Neuronal stem cell (in vitro differentiated cells): ENCODE results near the gene MARVELD1.
A peak's percentile ranks its signal among the peaks of the same experiment; 100 is the strongest.
"Not testable (repeated sequence)": the region's sequence is repeated elsewhere in the genome, so short reads cannot be mapped to it uniquely, and the experiment has no call there.

Experiments used
- DNase-seq: peaks from one replicate; pipeline ENCODE4 v3.0.0-alpha.2; 2013; ENCODE audit warnings: low spot score
- H2AFZ ChIP-seq: one replicate; pipeline ENCODE4 v1.6.1; 2013; ENCODE audit warnings: mild to moderate bottlenecking, low read length, inconsistent platforms
- H2AK5ac ChIP-seq: 2 replicates; pipeline ENCODE4 v1.6.1; 2013; ENCODE audit warnings: low read depth, mild to moderate bottlenecking, inconsistent platforms, low read length, moderate library complexity, mixed read lengths
- H2BK120ac ChIP-seq: 2 replicates; pipeline ENCODE4 v1.6.1; 2013; ENCODE audit warnings: low read depth, mild to moderate bottlenecking, inconsistent platforms, low read length, moderate library complexity, mixed read lengths
- H2BK12ac ChIP-seq: one replicate; pipeline ENCODE4 v1.6.1; 2013; ENCODE audit warnings: low read length, inconsistent platforms
- H2BK15ac ChIP-seq: 2 replicates; pipeline ENCODE4 v1.6.1; 2013; ENCODE audit warnings: mild to moderate bottlenecking, low read length, inconsistent platforms, mixed read lengths
- H2BK5ac ChIP-seq: one replicate; pipeline ENCODE4 v1.6.1; 2013; ENCODE audit warnings: inconsistent platforms, mild to moderate bottlenecking, low read length, moderate library complexity
- H3K14ac ChIP-seq: one replicate; pipeline ENCODE4 v1.6.1; 2013; ENCODE audit warnings: low read length, inconsistent platforms
- H3K18ac ChIP-seq: 2 replicates; pipeline ENCODE4 v1.6.1; 2013; ENCODE audit warnings: low read length, inconsistent platforms
- H3K23ac ChIP-seq: 2 replicates; pipeline ENCODE4 v1.6.1; 2013; ENCODE audit warnings: low read depth, mild to moderate bottlenecking, mixed read lengths, low read length, inconsistent platforms; ENCODE audit not compliant: poor library complexity
- H3K27ac ChIP-seq: replicated peaks from 3 replicates; pipeline ENCODE4 v1.5.1; 2013; ENCODE audit warnings: low read length, inconsistent platforms
- H3K27me3 ChIP-seq, 3 experiments: 2 replicates each; pipeline ENCODE4 v1.6.1; 2013; ENCODE audit warnings: low read length in 3 of 3, mild to moderate bottlenecking in 2 of 3, inconsistent platforms in 1 of 3, low read depth in 1 of 3, mixed read lengths in 1 of 3, moderate library complexity in 1 of 3; ENCODE audit not compliant: control insufficient read depth in 3 of 3, insufficient read depth in 3 of 3
- H3K36me3 ChIP-seq, 2 donors: replicated peaks in 1 of 2; 2 replicates each; pipeline ENCODE4 v1.6.1; 2013; ENCODE audit warnings: low read length in 2 of 2; ENCODE audit not compliant: control insufficient read depth in 2 of 2, insufficient read depth in 2 of 2
- H3K4ac ChIP-seq: 2 replicates; pipeline ENCODE4 v1.6.1; 2013; ENCODE audit warnings: inconsistent platforms, mild to moderate bottlenecking, low read length, moderate library complexity
- H3K4me1 ChIP-seq, 2 donors: 1 replicate in 1 of 2; 2 replicates in 1 of 2; pipeline ENCODE4 v1.6.1; 2013; ENCODE audit warnings: low read length in 2 of 2, low read depth in 1 of 2; ENCODE audit not compliant: control insufficient read depth in 2 of 2, insufficient read depth in 1 of 2
- H3K4me2 ChIP-seq: one replicate; pipeline ENCODE4 v1.6.1; 2013; ENCODE audit warnings: mild to moderate bottlenecking, low read length, inconsistent platforms; ENCODE audit not compliant: insufficient read depth, poor library complexity, severe bottlenecking
- H3K4me3 ChIP-seq, 2 donors: 2 replicates each; pipeline ENCODE4 v1.5.1; 2013; ENCODE audit warnings: low read length in 2 of 2, mild to moderate bottlenecking in 2 of 2, inconsistent platforms in 1 of 2, moderate library complexity in 1 of 2
- H3K79me1 ChIP-seq: one replicate; pipeline ENCODE4 v1.6.1; 2013; ENCODE audit warnings: low read depth, mild to moderate bottlenecking, inconsistent platforms, low read length, moderate library complexity
- H3K9ac ChIP-seq: one replicate; pipeline ENCODE4 v1.6.1; 2013; ENCODE audit warnings: mild to moderate bottlenecking, low read depth, low read length, inconsistent platforms; ENCODE audit not compliant: poor library complexity
- H3K9me3 ChIP-seq, 2 donors: replicated peaks in 1 of 2; 2 replicates each; pipeline versions ENCODE3 to v1.6.1; 2013; ENCODE audit warnings: low read length in 2 of 2, mild to moderate bottlenecking in 2 of 2, inconsistent platforms in 1 of 2, low read depth in 1 of 2, mixed read lengths in 1 of 2, moderate library complexity in 1 of 2; ENCODE audit not compliant: control insufficient read depth in 2 of 2, insufficient read depth in 1 of 2
- H4K8ac ChIP-seq: one replicate; pipeline ENCODE4 v1.6.1; 2013; ENCODE audit warnings: low read depth, mild to moderate bottlenecking, inconsistent platforms, low read length, moderate library complexity
- H4K91ac ChIP-seq: one replicate; pipeline ENCODE4 v1.6.1; 2013; ENCODE audit warnings: low read length, low read depth, mild to moderate bottlenecking, inconsistent platforms; ENCODE audit not compliant: poor library complexity
- WGBS, 2 donors: extraction: QIAGEN DNeasy Blood & Tissue Kit; methylation state at CpG; one replicate each; pipeline ENCODE4 v1.1.7; 2013; ENCODE audit warnings: missing lambda C conversion rate in 2 of 2, mixed read lengths in 1 of 2; ENCODE audit not compliant: insufficient read length in 2 of 2, insufficient replicate concordance in 1 of 2; ENCODE audit errors: extremely low coverage in 2 of 2; 5-methylcytosine and 5-hydroxymethylcytosine counted together

MARVELD1 gene

DNA sequence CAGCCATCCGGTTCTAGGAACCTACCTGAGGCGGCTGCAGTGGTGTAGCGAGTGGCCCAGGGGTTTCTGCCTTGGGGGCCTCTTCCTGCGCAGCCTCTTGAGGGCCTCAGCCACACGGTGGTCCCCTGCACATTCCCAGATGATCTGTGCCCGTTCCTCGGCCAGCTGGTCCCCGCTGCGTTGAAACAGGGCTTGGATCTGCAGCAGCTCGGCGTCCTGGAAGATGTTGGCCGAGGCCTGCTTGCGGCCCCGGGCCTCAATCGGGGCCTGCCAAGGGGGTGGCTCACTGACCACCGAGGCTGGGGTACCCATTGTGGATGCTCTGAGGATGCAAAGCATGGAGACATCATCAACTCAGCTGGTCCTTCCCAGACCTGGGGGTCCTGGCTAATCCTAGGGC lies 33.9 kb upstream of the MARVELD1 start:
- Histone ChIP-seq H3K23ac (no peak overlapping the region), H3K36me3 (peaks cover 14 to 26% of the 10 kb centered on the region in 2 donors), H3K18ac (no peak overlapping the region), H4K8ac (no peak overlapping the region), H2BK12ac (no peak overlapping the region), H2AK5ac (no peak overlapping the region), H3K4ac (no peak overlapping the region), H2AFZ (no peak overlapping the region), H3K9me3 (no peaks in the 10 kb centered on the region), H3K9ac (peak overlapping the region; percentile 35), H3K14ac (no peak overlapping the region), H3K27me3 (no peaks in the 10 kb centered on the region), H3K4me3 (no peak overlapping the region), H3K4me2 (no peak overlapping the region), H3K79me1 (no peaks in the 10 kb centered on the region), H4K91ac (no peak overlapping the region), H3K27ac (no peak overlapping the region), H2BK120ac (no peak overlapping the region), H3K4me1 (peaks cover 0 to 2% of the 10 kb centered on the region in 2 donors), H2BK15ac (no peak overlapping the region), H2BK5ac (no peak overlapping the region)
- no CpG with 5 or more reads among the region's 16 CpGs for WGBS, 2 donors
- no peak for DNase-seq

DNA sequence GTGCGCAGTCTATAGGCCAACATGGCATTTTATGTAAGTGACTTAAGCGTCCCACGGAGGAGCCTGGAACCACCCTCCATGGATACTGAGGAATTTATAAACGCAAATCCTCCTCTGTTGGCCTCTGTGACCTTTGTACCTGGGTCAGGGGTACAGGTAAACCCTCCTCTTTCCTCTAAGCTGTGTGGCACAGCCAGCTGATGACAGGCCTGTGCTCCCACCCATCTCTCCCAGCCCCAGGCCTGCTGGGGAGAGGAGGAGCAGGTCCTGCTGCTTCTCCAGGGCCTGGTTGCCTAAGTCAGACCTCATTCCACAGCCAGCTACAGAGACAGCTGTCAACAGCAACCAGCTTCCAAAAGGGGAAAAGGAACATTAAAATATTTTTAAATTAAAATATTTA lies 31.5 kb upstream of the MARVELD1 start:
- Histone ChIP-seq H3K27me3 (no peaks in the 10 kb centered on the region), H3K9ac (no peak overlapping the region), H3K4me2 (no peak overlapping the region), H3K4ac (no peak overlapping the region), H3K9me3 (no peaks in the 10 kb centered on the region), H3K23ac (no peak overlapping the region), H3K4me3 (no peak overlapping the region), H2AK5ac (no peak overlapping the region), H3K4me1 (peaks cover 0 to 5% of the 10 kb centered on the region in 2 donors), H3K18ac (no peak overlapping the region), H3K27ac (no peak overlapping the region), H3K36me3 (peaks cover 3 to 7% of the 10 kb centered on the region in 2 donors), H3K79me1 (no peaks in the 10 kb centered on the region), H2BK120ac (no peak overlapping the region), H4K91ac (no peak overlapping the region), H3K14ac (no peak overlapping the region), H2BK5ac (no peak overlapping the region), H4K8ac (no peak overlapping the region), H2BK12ac (no peak overlapping the region), H2BK15ac (no peak overlapping the region), H2AFZ (no peak overlapping the region)
- no CpG with 5 or more reads among the region's 4 CpGs for WGBS, 2 donors
- DNase-seq: no peak

- no peak overlapping the region for H3K9ac ChIP-seq
- no peak overlapping the region for H4K8ac ChIP-seq
- H3K4me1 ChIP-seq: peaks cover 8 to 10% of the 10 kb centered on the region in 2 donors
- no peak overlapping the region for H2BK15ac ChIP-seq
- H3K4ac ChIP-seq: no peak overlapping the region
- H3K23ac ChIP-seq: no peak overlapping the region
- no peaks in the 10 kb centered on the region for H3K9me3 ChIP-seq
- no peak for DNase-seq
- H3K14ac ChIP-seq: no peak overlapping the region
- H2BK5ac ChIP-seq: no peak overlapping the region
- H3K4me3 ChIP-seq: no peak overlapping the region
- peak overlapping the region; percentile 12 for H2AFZ ChIP-seq
- H2BK12ac ChIP-seq: no peak overlapping the region
- no peak overlapping the region for H3K27ac ChIP-seq
- H4K91ac ChIP-seq: no peak overlapping the region
- no peaks in the 10 kb centered on the region for H3K27me3 ChIP-seq
- H3K79me1 ChIP-seq: no peaks in the 10 kb centered on the region
- no peak overlapping the region for H3K18ac ChIP-seq
- no peak overlapping the region for H2AK5ac ChIP-seq
- no peaks in the 10 kb centered on the region for H3K36me3 ChIP-seq
- no peak overlapping the region for H2BK120ac ChIP-seq
- H3K4me2 ChIP-seq: no peak overlapping the region
- WGBS, 2 donors: no CpG with 5 or more reads among the region's 9 CpGs
Measured at GRCh38 chr10:97683556-97684367, 29.8 kb upstream of the MARVELD1 start.

GRCh38 chr10:97684368-97684713 lies 29.2 kb upstream of the MARVELD1 start:
- H3K4ac ChIP-seq, H2BK5ac ChIP-seq, H4K91ac ChIP-seq, H2BK120ac ChIP-seq, H3K27me3 ChIP-seq, DNase-seq, H3K9ac ChIP-seq, H3K27ac ChIP-seq, H2BK15ac ChIP-seq, H2BK12ac ChIP-seq, H4K8ac ChIP-seq, H3K14ac ChIP-seq, H3K4me3 ChIP-seq, H3K23ac ChIP-seq, H2AFZ ChIP-seq, H3K9me3 ChIP-seq, H3K18ac ChIP-seq, H3K36me3 ChIP-seq, H3K79me1 ChIP-seq, H3K4me2 ChIP-seq, H2AK5ac ChIP-seq: not testable (repeated sequence)
- no CpG with 5 or more reads among the region's 7 CpGs for WGBS, 2 donors
- H3K4me1 ChIP-seq: peaks cover 8 to 10% of the 10 kb centered on the region in 2 donors
